SKM-1 (cell line): ENCODE results near the gene KICS2.
"Not testable (repeated sequence)": the region's sequence is repeated elsewhere in the genome, so short reads cannot be mapped to it uniquely, and the experiment has no call there.

Experiments used
- DNase-seq: peaks from one replicate; lab custom pipeline; 2025; ENCODE audit not compliant: unreplicated experiment; lab: John Stamatoyannopoulos, UW

KICS2 gene

DNA sequence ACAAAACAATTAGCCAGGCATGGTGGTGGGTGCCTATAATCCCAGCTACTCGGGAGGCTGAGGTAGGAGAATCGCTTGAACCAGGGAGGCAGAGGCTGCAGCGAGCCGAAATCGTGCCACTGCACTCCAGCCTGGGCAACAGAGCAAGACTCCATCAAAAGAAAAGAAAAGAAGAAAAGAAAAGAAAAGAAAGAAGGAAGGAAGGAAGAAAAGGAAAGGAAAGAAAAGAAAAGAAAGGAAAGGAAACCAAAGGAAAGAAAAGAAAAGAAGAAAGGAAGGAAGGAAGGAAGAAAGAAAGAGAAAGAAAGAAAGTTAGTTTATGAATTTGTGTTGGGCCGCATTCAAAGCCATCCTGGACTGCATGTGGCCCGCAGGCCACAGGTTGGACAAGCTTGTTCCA is 4.5 kb downstream of the KICS2 start:
- DNase-seq = not testable (repeated sequence)

DNA sequence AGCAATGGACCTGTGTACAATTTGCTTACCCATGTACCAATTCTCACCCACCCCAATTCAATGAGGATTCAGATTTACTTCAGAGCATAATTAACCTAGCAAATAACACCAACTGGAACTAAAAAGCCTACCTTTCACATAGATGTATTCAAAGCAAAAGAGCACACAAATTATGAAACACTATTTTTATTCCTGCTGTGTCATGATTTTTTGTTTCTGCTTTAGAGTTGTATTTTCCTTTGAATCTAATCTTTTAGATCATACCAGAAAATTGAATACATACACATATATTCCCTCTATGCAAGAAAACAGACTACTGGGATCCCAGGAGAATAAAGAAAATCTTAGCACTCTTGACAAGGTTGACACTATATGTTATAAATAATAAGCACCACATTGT is 5.9 kb downstream of the KICS2 start:
- DNase-seq = no peak

DNA sequence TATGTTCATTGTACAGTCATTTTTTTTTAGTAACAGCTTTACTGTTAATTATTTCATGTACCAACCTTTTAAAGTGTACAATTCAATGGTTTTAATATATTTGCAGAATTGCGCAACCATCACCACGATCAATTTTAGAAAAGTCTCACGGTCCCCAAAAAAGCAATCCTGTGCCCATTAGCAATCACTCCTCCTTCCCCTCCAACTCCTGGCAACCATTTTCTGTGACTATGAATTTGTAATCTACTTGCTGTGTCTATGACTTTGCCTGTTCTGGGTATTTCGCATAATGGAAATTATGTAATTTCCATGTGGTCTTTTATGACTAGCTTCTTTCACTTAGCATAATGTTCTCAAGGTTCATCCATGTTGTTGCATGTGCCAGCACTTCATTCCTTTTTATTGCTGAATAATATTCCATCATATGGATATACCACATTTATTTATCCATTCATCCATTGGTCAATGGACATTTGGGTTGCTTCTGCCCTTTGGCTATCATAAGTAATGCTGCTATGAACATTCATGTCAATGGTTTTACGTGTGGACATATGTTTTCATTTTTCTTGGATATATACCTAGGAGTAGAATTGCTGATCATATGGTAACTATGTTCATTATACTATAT is 9.9 kb downstream of the KICS2 start:
- no peak for DNase-seq

DNA sequence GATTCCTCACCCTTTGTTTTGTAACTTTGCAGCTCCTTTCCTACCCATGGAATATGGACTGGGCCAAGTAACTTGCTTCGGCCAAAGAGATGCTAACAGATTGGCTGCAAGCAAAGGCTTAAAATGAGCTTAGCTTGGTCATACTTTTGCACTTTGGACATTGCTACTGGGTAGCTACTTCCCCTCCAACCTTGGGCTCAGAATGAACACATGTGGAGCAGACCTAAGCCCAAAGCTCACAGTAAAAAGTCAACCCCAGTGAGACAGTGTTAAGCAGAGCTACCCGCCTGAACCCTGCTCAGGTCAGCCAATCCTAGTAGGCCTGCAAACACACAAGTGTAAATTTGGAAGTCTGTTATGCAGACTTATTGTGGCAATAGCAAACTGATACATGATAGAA is 14.6 kb downstream of the KICS2 start:
- no peak for DNase-seq

DNA sequence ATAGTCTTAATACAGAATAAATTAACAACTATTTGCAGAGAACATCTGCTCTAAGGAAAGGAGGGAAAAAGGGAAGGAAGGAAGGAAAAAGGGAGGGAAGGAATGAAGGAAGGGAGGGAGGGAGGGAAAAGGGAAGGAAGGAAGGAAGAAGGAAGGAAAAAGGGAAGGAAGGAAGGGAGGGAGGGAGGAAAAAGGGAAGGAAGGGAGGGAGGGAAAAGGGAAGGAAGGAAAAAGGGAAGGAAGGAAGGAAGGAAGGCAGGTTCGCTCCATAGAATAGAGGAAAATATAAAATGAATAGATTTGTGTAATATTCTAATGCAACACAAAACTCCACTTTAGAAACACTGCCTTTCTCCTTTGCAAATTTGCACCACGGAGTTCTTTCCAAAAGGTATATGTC is 16.6 kb downstream of the KICS2 start:
- DNase-seq = no peak

DNA sequence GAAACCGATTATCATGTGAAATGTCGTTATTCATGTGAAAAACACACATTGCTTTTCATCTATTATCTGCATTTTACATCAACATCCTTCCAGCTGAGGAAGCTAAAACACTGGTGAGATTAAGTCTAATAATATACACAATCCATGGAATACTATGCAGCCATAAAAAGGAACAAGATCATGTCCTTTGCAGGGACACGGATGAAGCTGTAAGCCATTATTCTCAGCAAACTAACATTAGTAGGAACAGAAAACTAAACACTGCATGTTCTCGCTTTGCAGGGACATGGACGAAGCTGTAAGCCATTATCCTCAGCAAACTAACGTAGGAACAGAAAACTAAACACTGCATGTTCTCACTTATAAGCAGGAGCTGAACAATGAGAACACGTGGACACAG is 18.3 kb downstream of the KICS2 start:
- no peak for DNase-seq

DNA sequence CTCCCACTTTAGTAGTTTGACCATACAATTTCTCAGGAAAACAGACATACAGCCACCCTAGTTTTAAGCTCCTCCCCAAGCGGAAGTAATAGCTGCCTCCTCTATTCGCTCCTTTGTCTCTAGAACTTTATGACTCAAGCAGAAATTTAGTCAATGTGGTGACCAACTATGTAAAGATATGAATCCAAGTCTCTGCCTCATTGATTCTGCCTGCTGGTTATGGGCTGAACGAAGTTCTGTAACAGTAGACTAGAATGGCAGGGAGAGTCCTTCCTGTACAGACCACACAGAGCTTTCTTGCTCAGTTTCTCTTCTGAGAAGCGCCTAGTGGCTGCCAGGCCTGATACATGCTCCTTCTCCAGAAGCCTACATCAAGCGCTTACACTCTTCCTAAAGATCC is 19.1 kb downstream of the KICS2 start:
- no peak for DNase-seq

DNA sequence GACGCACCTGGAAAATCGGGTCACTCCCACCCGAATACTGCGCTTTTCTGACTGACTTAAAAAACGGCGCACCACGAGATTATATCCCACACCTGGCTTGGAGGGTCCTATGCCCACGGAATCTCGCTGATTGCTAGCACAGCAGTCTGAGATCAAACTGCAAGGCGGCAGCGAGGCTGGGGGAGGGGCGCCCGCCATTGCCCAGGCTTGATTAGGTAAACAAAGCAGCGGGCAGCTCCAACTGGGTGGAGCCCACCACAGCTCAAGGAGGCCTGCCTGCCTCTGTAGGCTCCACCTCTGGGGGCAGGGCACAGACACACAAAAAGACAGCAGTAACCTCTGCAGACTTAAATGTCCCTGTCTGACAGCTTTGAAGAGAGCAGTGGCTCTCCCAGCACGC is 26.3 kb downstream of the KICS2 start:
- DNase-seq = not testable (repeated sequence)

DNA sequence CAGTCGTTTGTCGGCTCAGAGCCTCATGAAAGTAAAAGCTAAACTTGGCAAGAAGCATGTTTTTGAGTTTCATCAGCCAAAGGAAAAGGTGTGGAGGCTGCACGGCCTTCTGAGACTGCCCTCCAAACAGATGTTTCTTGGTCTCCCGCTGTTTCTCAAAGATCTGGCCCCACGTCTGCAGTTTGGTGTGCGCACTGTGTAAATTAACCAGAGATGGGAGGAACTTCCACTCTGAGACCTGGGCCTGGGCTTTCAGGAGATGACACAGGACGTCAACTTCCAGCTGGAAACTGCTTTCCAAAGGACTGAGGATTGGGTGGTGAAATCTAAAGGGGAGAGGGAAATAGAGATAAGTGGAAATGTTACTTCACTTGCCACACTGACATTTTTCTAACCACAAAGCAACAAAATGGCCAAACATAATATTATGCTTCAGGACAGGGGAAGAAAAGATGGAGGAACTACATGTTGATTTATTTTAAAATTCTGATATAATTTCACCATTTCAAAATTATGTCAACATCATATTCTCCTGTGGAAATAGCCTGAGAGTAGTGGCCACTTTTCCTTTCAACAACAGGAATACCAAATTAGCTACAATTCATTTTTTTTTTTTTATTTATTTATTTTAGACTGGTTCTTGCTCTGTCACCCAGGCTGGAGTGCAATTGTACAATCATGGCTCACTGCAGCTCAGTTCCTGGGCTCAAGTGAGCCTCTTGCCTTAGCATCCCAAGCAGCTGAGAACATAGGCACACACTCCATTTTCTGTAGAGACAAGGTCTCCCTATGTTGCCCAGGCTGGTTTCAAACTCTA is 27.6 kb downstream of the KICS2 start:
- no peak for DNase-seq

DNA sequence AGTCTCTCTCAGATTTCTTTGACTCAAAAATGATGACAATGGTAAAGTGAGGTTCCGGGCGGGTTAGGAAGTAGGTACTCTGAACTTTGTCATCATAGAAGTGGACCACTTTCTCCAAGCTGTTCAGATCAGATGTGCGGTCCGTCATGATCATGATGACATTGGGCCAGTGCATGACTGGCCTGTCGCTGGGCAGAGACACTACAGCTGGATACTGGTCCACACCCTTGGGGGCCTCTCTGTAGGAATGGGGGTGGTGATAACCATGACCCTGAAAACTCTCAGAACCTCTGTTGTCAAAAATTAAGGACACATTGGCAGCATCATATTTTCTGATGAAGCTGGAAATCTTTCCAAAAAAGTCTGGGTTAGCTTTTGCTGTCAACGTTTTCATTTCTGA is 28.2 kb downstream of the KICS2 start:
- DNase-seq = no peak

DNA sequence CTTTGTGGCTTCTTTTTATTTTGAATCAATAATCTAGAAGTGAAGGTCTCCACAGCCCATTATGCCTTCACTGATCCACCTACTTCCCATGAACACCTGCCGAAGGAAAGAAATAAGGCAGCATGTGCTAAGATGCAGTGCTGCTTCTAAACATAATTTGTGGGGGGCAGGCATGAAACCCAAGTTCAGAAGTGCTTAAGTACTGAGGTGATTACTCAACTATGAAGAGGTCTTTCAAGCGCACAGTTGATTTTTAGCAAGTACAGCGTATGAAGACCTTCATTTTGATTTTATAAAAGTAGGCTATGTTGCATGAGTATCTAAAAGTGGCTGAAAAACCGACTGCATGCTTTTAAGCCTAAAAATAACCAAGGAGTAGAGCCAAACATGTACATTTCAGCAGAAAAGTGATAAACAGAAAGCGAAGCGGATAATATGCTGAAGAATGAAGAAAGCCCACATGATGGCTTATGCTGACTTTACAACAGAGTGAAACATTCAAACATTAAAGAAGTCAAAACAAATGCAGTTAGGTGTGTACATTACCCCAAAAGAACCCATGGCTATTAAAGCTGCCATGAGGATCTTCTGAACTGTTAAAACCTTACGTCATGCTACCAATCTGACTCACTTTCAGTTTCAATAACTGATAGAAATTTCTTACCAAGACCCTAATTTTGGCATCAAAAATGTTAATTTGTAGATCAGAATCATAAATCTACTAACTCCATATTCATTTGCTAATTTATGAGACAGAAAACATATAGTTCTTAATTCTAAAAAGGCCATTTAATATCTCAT is 29.3 kb downstream of the KICS2 start:
- no peak for DNase-seq

DNA sequence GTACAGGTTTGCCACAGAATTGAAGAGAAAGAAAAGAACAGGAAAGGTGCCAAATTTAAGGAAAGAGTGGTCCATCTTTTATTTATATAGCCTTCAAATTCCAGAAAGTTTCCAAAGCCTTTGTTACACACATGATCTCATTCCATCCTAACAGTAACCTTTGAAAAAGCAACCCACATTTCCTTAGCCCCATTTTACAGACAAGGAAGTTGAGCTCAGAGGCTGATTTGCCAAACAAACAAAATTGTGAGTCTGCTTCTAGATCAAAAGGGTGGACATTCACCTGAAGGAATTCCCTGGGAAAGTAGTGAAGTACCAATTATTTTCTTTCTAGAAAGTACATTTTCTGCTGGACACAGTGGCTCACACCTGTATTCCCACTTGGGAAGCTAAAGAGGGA is 32.0 kb downstream of the KICS2 start:
- no peak for DNase-seq

DNA sequence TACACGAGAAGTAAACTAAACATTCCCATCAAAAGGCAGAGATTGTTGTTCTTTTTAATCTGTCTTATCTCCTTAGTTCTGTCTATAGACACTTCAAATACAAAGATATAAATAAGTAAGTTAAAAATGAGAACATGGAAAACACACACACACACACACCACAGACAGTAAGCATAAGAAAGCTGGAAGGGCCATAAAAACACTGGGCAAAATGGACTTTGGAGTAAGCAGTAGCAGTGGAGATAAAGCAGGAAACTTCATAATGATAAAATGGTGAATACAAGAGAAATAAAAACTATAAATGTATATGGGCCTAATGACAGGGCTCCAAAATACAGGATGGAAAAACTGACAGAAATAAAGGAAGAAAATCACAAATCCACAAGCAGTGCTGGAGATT is 32.6 kb downstream of the KICS2 start:
- no peak for DNase-seq

DNA sequence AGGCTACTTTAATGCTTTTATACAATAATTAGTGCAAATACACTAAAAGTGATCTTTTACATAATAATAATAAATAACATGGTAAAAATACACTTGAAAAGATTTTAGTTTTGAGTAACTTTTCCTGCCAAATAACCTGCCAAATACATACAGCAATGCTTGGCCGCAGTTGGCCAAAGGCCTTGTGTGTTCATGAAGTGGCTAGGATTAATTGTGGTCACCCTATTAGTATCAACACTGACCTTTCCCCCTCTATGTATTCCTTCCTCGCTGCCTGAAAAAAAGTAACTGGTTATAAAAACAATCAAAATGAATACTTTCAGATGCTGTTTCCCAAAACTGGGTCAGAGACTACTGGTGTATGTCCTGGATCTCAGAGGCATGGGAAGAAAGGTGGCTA is 34.3 kb downstream of the KICS2 start:
- DNase-seq = no peak

DNA sequence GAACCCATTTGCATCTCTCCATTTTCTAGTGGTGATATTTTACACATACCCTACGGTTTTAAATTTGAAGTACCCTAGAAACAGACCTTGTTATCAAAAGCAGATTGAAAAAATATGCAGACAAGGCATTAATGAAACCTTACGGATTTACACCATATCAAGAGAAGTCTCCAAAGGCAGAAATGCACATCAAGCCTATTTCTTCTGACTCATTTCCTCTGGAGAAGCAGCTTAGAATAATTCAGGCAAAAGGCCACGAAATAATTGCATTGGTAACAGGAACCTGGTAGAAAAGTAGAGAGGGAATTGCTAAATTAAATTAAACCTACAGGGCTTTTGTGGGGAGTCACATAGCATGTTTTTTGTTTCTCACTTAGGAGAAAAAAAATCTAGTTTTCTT is 34.7 kb downstream of the KICS2 start:
- DNase-seq = no peak

DNA sequence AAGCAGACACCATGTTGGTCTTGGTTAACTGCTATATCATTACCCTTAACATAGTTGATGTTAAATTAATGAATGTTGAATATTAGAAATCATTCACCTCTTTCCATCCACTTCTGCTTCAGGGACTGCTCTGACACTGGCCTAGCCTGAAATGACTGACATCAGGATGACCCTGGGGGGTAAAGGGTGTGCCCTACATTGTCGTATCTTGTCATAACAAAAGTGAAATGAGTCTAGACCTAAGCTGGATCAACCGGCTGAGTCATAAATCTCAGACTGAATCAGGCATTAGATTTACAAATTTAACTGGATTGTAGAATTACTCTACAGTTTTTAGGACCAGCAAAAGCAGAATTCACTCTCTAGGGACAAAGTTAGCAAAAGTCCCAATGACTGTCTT is 35.3 kb downstream of the KICS2 start:
- DNase-seq = no peak

DNA sequence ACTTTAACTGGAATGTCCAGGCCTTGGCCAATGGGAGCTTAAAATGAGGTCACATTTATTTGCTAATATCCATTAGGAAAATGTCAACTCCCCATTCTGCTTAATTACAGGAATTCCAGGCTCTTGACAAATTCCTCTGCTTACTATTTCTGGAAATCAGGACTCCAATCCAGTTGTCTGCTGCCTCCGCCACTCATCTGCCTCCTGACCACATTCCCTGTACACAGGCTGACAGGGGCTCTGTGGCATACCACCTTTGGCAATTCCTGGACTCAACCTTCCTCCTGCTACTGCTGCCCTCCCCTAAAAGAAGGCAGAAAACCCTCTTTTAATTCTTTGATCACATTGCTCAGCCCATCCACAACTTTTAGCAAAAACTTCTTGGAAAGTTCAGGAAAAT is 37.9 kb downstream of the KICS2 start:
- DNase-seq = no peak

DNA sequence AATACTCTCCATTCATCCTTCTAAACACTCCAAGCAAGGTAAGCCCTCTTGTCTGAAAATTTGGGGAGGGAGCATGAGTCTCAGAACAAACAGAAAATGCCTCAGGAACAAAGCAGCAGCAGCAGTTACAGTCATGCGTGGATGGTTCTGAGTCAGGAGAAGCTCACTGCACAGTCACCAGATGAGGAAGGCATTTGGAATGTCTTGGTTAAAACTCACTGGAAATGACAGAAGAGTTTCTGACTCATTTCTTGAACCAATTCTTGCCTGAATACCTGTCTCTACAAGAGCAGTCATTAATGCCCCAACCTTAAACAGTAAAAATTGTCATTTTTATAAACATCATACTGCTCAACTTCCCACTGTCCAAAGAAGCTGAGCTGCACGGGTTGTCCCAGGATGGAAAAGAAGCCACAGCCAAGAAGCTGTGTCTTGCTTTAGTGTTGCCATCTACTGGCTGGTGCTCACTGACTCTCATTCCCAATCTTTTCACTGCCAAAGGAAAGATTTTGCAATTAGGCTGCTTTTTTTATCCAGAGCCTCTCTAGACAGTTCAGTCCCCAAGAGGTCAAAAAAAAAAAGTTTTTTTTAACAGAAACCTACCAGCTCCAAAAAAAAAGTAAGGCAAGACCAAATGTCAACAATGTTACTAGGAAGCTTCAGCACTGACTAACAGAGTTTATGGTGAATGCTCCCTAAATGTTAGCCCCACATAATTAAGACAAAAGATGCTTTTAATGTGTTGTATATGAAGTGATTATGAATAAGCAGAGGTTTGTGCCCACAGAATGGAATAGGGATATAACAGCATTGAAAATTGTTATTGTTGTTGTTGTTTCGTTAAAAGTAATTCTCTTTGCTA is 40.4 kb downstream of the KICS2 start:
- DNase-seq = no peak

DNA sequence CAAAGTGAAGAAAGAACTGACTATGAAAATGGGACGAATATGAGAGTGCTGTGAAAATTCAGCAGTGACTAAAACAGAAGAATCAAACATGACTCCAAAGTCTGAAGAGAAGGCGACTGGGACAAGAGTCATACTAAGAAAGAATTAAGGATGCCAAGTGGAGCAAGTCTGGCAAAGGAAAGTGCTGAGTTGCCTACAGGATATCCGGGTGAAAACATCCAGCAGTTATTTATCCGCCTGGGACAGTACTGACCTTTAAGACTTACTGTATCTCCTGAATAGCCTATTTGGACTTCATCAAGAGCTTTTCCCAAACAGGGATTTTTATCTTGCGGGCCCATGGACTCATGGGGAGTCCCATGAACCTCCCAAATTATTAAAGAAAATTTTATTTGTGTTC is 41.1 kb downstream of the KICS2 start:
- no peak for DNase-seq

DNA sequence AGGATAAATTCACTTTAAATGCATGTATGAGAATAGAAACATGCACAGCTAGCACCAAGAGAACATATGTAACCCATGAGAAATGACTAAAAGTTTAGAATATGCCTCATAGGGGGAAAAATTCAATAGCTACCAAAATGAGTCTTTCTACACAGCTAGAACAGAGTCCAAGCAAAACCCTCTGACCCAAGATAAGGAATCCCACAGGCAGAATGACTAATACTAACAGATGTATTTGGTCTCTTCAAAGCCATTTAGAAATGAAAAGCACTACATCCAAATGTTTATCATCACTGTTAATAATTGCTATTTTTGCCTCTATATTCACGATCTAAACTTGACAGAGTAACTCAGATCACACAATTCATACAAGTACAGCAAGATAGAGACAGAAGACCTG is 44.0 kb downstream of the KICS2 start:
- no peak for DNase-seq

DNA sequence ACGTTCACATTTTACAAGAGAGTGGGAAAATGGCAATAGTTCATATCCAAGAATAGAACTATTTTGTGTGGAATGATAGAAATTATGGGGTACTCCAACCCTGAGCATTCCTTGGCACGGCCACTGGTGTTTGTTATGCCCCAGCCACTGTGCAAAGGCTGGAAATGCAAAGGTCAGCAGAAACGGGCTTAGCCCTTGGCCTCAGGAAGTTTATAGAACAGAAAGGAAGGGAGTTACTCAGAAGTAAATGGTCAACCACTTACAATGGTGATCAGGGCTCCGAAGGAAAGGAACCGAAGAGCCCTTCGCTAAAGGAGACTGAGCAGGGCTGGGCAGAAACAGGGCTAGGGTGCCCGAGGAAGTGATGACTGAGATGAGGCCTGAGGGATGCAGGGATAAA is 45.1 kb downstream of the KICS2 start:
- no peak for DNase-seq
